ENCODE data around the gene SLC1A4.
"Not testable (repeated sequence)": the region's sequence is repeated elsewhere in the genome, so short reads cannot be mapped to it uniquely, and the experiment has no call there.

Gene SLC1A4

DNA sequence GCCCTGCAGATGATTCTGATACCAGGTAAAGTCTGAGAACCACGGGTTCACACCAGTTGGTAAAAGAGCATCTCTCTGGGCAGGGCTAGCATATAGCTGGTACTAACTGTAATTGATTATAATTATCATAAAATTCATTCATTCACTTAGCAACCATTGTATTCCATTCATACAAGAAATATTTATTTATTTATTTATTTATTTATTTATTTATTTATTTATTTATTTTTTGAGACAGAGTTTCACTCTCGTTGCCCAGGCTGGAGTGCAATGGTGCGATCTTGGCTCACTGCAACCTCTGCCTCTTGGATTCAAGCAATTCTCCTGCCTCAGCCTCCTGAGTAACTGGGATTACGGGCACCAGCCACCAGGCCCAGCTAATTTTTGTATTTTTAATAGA lies 44.5 kb downstream of the SLC1A4 start:
- not testable (repeated sequence) for H3K4me1 ChIP-seq (ENCODE audit: control insufficient read depth, insufficient read depth, low read length); H3K27ac ChIP-seq (ENCODE audit: extremely low read depth, low read depth, low read length); H3K4me3 ChIP-seq (ENCODE audit: low read depth, low read length); H3K9me3 ChIP-seq (ENCODE audit: control insufficient read depth, insufficient read depth, low read depth, low read length)
- peaks cover 12 to 14% of the 10 kb centered on the region in 2 experiments; a peak in 2 of 3 replicates for H3K36me3 ChIP-seq (ENCODE audit: control insufficient read depth in 2 of 2, insufficient read depth in 1 of 2, low read length in 2 of 2)
- TF ChIP-seq, protein P1, sequence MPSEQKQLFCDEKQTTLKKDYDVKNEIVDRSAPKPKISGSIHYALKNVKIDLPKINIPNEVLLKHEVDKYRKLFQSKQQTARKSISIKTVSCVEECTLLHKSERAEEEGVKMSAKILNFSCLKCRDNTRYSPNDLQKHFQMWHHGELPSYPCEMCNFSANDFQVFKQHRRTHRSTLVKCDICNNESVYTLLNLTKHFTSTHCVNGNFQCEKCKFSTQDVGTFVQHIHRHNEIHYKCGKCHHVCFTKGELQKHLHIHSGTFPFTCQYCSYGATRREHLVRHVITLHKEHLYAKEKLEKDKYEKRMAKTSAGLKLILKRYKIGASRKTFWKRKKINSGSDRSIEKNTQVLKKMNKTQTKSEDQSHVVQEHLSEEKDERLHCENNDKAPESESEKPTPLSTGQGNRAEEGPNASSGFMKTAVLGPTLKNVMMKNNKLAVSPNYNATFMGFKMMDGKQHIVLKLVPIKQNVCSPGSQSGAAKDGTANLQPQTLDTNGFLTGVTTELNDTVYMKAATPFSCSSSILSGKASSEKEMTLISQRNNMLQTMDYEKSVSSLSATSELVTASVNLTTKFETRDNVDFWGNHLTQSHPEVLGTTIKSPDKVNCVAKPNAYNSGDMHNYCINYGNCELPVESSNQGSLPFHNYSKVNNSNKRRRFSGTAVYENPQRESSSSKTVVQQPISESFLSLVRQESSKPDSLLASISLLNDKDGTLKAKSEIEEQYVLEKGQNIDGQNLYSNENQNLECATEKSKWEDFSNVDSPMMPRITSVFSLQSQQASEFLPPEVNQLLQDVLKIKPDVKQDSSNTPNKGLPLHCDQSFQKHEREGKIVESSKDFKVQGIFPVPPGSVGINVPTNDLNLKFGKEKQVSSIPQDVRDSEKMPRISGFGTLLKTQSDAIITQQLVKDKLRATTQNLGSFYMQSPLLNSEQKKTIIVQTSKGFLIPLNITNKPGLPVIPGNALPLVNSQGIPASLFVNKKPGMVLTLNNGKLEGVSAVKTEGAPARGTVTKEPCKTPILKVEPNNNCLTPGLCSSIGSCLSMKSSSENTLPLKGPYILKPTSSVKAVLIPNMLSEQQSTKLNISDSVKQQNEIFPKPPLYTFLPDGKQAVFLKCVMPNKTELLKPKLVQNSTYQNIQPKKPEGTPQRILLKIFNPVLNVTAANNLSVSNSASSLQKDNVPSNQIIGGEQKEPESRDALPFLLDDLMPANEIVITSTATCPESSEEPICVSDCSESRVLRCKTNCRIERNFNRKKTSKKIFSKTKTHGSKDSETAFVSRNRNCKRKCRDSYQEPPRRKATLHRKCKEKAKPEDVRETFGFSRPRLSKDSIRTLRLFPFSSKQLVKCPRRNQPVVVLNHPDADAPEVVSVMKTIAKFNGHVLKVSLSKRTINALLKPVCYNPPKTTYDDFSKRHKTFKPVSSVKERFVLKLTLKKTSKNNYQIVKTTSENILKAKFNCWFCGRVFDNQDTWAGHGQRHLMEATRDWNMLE (tag by site-specific recombination; conservative IDR thresholded peaks at IDR 0.05; ENCODE audit: low read depth): peak; percentile 76
- TF ChIP-seq ZNF629 (tag by site-specific recombination; IDR thresholded peaks at IDR 0.05) (0 out of 2 replicates have a peak, but pooled peaks have one; percentile 37), ZNF394 (tag by site-specific recombination; IDR thresholded peaks at IDR 0.05; ENCODE audit: borderline replicate concordance) (peak; percentile 87; the same call in 1 of the 2 replicates), ZNF266 (tag by site-specific recombination; IDR thresholded peaks at IDR 0.05; ENCODE audit: low read depth) (peak; percentile 15; the same call in 1 of the 2 replicates), ZNF623 (tag by site-specific recombination; IDR thresholded peaks at IDR 0.05) (peak; percentile 53), ZNF140 (tag by site-specific recombination; IDR thresholded peaks at IDR 0.05) (peak; percentile 22; the same call in 1 of the 2 replicates), ZNF555 (tag by site-specific recombination; conservative IDR thresholded peaks at IDR 0.05) (peak; percentile 61), ZBTB8A (tag by site-specific recombination; IDR thresholded peaks at IDR 0.05) (peak; percentile 64), ZXDB (tag by site-specific recombination; IDR thresholded peaks at IDR 0.05) (peak; percentile 31; the same call in 1 of the 2 replicates), ZNF426 (tag by site-specific recombination; IDR thresholded peaks at IDR 0.05) (peak; percentile 73), ZNF433 (tag by site-specific recombination; IDR thresholded peaks at IDR 0.05; ENCODE audit: low read depth) (peak; percentile 32; the same call in 1 of the 2 replicates), ZNF654 (tag by site-specific recombination; IDR thresholded peaks at IDR 0.05; ENCODE audit: low read depth) (peak; percentile 23)
- TF ChIP-seq, protein P2, sequence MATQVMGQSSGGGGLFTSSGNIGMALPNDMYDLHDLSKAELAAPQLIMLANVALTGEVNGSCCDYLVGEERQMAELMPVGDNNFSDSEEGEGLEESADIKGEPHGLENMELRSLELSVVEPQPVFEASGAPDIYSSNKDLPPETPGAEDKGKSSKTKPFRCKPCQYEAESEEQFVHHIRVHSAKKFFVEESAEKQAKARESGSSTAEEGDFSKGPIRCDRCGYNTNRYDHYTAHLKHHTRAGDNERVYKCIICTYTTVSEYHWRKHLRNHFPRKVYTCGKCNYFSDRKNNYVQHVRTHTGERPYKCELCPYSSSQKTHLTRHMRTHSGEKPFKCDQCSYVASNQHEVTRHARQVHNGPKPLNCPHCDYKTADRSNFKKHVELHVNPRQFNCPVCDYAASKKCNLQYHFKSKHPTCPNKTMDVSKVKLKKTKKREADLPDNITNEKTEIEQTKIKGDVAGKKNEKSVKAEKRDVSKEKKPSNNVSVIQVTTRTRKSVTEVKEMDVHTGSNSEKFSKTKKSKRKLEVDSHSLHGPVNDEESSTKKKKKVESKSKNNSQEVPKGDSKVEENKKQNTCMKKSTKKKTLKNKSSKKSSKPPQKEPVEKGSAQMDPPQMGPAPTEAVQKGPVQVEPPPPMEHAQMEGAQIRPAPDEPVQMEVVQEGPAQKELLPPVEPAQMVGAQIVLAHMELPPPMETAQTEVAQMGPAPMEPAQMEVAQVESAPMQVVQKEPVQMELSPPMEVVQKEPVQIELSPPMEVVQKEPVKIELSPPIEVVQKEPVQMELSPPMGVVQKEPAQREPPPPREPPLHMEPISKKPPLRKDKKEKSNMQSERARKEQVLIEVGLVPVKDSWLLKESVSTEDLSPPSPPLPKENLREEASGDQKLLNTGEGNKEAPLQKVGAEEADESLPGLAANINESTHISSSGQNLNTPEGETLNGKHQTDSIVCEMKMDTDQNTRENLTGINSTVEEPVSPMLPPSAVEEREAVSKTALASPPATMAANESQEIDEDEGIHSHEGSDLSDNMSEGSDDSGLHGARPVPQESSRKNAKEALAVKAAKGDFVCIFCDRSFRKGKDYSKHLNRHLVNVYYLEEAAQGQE (tag by site-specific recombination; IDR thresholded peaks at IDR 0.05): 0 out of 2 replicates have a peak, but pooled peaks have one; percentile 50
- TF ChIP-seq, protein P3, sequence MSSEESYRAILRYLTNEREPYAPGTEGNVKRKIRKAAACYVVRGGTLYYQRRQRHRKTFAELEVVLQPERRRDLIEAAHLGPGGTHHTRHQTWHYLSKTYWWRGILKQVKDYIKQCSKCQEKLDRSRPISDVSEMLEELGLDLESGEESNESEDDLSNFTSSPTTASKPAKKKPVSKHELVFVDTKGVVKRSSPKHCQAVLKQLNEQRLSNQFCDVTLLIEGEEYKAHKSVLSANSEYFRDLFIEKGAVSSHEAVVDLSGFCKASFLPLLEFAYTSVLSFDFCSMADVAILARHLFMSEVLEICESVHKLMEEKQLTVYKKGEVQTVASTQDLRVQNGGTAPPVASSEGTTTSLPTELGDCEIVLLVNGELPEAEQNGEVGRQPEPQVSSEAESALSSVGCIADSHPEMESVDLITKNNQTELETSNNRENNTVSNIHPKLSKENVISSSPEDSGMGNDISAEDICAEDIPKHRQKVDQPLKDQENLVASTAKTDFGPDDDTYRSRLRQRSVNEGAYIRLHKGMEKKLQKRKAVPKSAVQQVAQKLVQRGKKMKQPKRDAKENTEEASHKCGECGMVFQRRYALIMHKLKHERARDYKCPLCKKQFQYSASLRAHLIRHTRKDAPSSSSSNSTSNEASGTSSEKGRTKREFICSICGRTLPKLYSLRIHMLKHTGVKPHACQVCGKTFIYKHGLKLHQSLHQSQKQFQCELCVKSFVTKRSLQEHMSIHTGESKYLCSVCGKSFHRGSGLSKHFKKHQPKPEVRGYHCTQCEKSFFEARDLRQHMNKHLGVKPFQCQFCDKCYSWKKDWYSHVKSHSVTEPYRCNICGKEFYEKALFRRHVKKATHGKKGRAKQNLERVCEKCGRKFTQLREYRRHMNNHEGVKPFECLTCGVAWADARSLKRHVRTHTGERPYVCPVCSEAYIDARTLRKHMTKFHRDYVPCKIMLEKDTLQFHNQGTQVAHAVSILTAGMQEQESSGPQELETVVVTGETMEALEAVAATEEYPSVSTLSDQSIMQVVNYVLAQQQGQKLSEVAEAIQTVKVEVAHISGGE (tag by site-specific recombination; conservative IDR thresholded peaks at IDR 0.05; ENCODE audit: low read depth): peak; percentile 78
- ChIA-PET POLR2A (interaction anchor here (0.5 kb wide), 1 partner anchor 178 kb away, joined by 3 read pairs; no protein-coding TSS in a partner anchor), CTCF (interaction anchor here (0.6 to 2.9 kb wide), 5 partner anchors 37 to 394 kb away, joined by 3 to 13 read pairs (median 3); no protein-coding TSS in a partner anchor)

Data from HEK293 (cell line).